Bronchial epithelial cell (primary cell): ENCODE data around the gene TMPRSS6. TPM values are rescaled to one million over a fixed set of nuclear protein-coding genes. Genes with fewer than 3 reads are reported as not detected.
A peak's percentile ranks its signal among the peaks of the same experiment; 100 is the strongest.
"Not testable (repeated sequence)": the region's sequence is repeated elsewhere in the genome, so short reads cannot be mapped to it uniquely, and the experiment has no call there.

ENCODE experiments used
- DNase-seq: peaks from one replicate; pipeline ENCODE4 v3.0.0-alpha.2; 2010; ENCODE audit warnings: low read depth
- FAIRE-seq: peaks from 2 replicates; lab custom pipeline; 2011; peaks lifted over from hg19 to GRCh38; lab: Jason Lieb, UNC
- H3K27me3 ChIP-seq: 2 replicates; pipeline ENCODE4 v1.5.1; 2011; ENCODE audit warnings: low read length; ENCODE audit not compliant: control insufficient read depth, insufficient read depth
- H3K36me3 ChIP-seq: 2 replicates; pipeline ENCODE4 v1.5.1; 2011; ENCODE audit warnings: low read length; ENCODE audit not compliant: control insufficient read depth, insufficient read depth
- H3K4me3 ChIP-seq: 2 replicates; pipeline ENCODE4 v1.5.1; 2011; ENCODE audit warnings: mild to moderate bottlenecking, low read depth, low read length, control low read depth
- total RNA-seq: library from RNA; depleted of rRNA; stranded (reverse); fragments of >200 nt; gene quantifications from 2 replicates; pipeline ENCODE4 v1.2.1, GENCODE V29; 2014
- TF ChIP-seq, protein P1 (sequence below): IDR thresholded peaks from 2 replicates; pipeline ENCODE4 v1.5.1; 2011; ENCODE audit warnings: mild to moderate bottlenecking, moderate library complexity, low read length, control low read depth, inconsistent platforms; ENCODE audit not compliant: insufficient read depth, severe bottlenecking

Gene TMPRSS6
- total RNA-seq, 1 donor from 2014 or later: not detected

DNA sequence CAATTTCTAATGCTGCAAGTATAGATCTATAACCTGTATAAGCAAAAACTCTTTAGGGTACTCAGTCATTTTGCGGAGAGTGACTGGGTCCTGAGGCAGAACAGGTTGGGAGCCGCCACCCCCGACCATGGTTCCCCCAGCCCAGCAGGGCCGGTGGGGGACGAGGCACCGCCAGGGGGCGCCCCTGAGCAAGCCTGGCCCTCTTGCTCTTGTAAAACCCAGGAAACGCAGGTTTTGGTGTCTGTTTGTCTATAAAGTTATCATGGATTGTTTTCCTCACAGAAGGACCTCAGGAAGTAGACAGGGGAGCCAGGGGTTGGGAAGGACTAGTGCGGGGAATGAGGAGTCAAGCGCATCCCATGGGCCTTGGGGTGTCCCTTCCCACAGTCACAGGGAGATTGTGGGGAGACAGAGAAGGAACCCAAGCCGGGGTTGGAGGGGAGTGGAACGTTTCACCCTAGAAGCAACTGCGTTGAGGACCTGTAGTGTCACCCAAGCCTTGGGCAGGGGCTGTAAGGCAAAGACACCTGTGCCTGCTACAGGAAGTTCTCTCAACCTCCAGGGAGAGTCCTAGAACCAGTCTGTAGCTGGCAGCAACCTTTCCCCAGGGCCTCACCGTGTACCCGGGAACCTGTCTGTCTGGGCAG, 31.6 kb downstream of the TMPRSS6 start:
- FAIRE-seq: no peak
- H3K4me3 ChIP-seq: no peak overlapping the region
- H3K36me3 ChIP-seq: no peaks in the 10 kb centered on the region
- TF ChIP-seq, protein P1, sequence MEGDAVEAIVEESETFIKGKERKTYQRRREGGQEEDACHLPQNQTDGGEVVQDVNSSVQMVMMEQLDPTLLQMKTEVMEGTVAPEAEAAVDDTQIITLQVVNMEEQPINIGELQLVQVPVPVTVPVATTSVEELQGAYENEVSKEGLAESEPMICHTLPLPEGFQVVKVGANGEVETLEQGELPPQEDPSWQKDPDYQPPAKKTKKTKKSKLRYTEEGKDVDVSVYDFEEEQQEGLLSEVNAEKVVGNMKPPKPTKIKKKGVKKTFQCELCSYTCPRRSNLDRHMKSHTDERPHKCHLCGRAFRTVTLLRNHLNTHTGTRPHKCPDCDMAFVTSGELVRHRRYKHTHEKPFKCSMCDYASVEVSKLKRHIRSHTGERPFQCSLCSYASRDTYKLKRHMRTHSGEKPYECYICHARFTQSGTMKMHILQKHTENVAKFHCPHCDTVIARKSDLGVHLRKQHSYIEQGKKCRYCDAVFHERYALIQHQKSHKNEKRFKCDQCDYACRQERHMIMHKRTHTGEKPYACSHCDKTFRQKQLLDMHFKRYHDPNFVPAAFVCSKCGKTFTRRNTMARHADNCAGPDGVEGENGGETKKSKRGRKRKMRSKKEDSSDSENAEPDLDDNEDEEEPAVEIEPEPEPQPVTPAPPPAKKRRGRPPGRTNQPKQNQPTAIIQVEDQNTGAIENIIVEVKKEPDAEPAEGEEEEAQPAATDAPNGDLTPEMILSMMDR: peak; percentile 98
- DNase-seq: peak; percentile 19
- H3K27me3 ChIP-seq: peaks cover 5% of the 10 kb centered on the region

DNA sequence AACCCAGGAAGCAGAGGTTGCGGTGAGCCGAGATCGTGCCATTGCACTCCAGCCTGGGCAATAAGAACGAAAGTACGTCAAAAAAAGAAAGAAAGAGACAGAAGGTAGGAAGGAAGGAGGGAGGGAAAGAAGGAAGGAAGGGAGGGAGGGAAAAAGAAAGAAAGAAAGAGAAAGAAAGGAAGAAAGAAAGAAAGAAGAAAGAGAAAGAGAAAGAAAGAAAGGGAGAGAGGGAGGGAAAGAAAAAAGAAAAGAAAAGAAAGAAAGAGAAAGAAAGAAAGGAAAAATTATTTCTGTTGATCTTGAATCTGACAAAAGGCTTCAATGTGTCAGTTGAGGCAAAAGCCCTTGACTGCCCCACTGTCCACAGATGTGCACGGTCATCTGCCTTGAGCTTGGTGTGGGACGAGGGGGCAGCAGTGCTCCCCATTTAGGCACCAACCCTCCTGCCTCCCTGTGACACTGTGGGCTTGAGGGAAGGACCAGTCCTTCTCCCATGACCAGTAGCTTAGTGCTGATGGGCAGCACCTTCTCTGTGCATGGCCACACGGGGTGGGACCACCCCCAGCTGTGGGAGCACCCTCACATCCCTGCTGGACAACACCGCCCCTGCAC, 33.6 kb downstream of the TMPRSS6 start:
- no peak overlapping the region for H3K4me3 ChIP-seq
- DNase-seq: no peak
- no peak for FAIRE-seq
- peaks cover 5% of the 10 kb centered on the region for H3K27me3 ChIP-seq
- TF ChIP-seq, protein P1: no peak
- H3K36me3 ChIP-seq: no peaks in the 10 kb centered on the region

DNA sequence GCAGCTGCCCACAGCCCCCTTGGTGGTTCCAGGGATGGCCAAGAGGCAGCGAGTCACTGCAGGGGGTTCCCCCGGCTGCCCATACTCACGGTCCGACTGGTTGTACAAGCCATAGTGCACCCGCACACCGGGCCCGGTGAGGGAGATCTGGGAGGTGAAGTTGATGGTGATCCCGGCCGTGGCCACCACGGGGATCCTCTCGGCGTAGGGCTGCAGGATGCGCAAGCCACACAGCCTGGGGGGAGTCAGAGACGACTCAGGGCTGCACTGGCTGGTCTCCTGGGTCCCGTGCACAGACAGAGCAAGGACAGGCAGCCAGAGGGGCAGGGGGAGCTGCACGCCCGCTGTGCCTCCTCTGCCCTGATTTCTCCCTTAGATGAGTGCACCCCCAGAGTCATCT, 34.5 kb downstream of the TMPRSS6 start:
- DNase-seq (no peak), FAIRE-seq (no peak)
- TF ChIP-seq, protein P1: no peak
- peaks cover 7% of the 10 kb centered on the region for H3K27me3 ChIP-seq
- no peaks in the 10 kb centered on the region for H3K36me3 ChIP-seq
- no peak overlapping the region for H3K4me3 ChIP-seq

DNA sequence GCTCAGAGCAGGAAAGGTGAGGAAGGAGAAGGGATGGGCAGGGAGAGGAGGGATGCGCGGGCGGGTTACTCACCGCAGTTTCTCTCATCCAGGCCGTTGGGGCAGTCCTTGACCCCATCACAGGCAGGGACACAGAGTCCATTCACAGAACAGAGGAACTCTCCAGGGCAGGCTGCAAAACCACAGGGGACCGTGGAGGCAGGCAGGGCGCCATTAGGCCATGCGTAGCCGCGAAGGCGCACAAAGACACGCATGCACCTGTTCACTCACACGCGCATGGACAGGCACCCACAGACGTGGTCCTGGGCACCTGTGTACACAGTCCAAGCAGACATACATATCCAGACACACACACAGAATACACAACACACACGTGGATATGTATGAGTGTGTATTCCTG, 35.0 kb downstream of the TMPRSS6 start:
- Histone ChIP-seq H3K4me3 (no peak overlapping the region), H3K27me3 (peaks cover 9% of the 10 kb centered on the region), H3K36me3 (no peaks in the 10 kb centered on the region)
- TF ChIP-seq, protein P1: no peak
- no peak for DNase-seq
- peak; percentile 84 for FAIRE-seq

DNA sequence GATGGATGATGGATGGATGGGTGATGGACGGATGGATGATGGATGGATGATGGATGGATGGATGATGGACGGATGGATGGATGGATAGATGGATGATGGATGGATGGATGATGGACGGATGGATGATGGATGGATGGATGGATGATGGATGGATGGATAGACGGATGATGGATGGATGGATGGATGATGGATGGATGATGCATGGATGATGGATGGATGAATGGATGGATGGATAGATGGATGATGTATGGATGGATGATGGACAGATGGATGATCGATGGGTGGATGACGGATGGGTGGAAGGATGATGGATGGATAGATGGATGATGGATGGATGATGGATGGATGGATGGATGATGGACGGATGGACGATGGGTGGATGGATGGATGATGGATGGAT, 36.8 kb downstream of the TMPRSS6 start:
- TF ChIP-seq, protein P1: no peak
- Histone ChIP-seq H3K36me3 (no peaks in the 10 kb centered on the region), H3K27me3 (peaks cover 9% of the 10 kb centered on the region), H3K4me3 (no peak overlapping the region)
- DNase-seq (no peak), FAIRE-seq (no peak)

DNA sequence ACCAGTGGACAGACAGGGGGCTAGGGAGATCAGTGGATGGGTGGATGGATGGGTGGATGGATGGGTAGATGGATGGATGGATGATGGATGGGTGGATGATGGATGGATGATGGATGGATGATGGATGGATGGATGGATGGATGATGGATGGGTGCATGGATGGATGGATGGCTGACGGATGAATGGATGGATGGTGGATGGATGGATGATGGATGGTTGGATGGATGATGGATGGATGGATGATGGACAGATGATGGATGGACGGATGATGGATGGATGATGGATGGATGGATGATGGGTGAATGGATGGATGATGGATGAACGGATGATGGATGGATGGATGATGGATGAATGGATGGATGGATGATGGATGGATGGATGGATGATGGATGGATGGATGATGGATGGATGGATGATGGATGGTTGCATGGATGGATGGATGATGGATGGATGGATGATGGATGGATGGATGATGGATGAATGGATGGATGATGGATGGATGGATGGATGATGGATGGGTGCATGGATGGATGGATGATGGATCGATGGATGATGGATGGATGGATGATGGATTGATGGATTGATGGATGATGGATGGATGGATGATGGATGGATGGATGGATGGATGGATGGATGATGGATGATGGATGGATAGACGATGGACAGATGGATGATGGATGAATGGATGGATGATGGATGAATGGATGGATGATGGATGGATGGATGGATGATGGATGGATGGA, 37.5 kb downstream of the TMPRSS6 start:
- H3K27me3 ChIP-seq: not testable (repeated sequence)
- FAIRE-seq: peak; percentile 43

More for the DNA sequence above, 37.5 kb downstream of the TMPRSS6 start:
- DNase-seq, H3K36me3 ChIP-seq, H3K4me3 ChIP-seq: not testable (repeated sequence)
